ENCODE results near the gene EML6. TPM values are rescaled to one million over a fixed set of nuclear protein-coding genes. Genes with fewer than 3 reads are reported as not detected.
"Not testable (repeated sequence)": the region's sequence is repeated elsewhere in the genome, so short reads cannot be mapped to it uniquely, and the experiment has no call there.

EML6 gene
- total and polyA plus RNA-seq, 7 donors: 0.38 to 9.3 (median 2.5) TPM

GRCh38 chr2:54692556-54692955 lies 30.9 kb upstream of the EML6 start:
- ATAC-seq (no peak), DNase-seq (no peak)
- intact Hi-C loops (cut with DNase I): no loop called here
- H3K9me3 ChIP-seq: no peaks in the 10 kb centered on the region
- no peak overlapping the region for H3K27ac ChIP-seq
- H3K27me3 ChIP-seq (ENCODE audit: insufficient read depth in 3 of 3, low read length in 2 of 3): no peaks in the 10 kb centered on the region
- TF ChIP-seq, protein P1, sequence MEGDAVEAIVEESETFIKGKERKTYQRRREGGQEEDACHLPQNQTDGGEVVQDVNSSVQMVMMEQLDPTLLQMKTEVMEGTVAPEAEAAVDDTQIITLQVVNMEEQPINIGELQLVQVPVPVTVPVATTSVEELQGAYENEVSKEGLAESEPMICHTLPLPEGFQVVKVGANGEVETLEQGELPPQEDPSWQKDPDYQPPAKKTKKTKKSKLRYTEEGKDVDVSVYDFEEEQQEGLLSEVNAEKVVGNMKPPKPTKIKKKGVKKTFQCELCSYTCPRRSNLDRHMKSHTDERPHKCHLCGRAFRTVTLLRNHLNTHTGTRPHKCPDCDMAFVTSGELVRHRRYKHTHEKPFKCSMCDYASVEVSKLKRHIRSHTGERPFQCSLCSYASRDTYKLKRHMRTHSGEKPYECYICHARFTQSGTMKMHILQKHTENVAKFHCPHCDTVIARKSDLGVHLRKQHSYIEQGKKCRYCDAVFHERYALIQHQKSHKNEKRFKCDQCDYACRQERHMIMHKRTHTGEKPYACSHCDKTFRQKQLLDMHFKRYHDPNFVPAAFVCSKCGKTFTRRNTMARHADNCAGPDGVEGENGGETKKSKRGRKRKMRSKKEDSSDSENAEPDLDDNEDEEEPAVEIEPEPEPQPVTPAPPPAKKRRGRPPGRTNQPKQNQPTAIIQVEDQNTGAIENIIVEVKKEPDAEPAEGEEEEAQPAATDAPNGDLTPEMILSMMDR (IDR thresholded peaks at IDR 0.05): no peak
- no peak overlapping the region for H3K4me3 ChIP-seq
- H3K4me1 ChIP-seq: no peaks in the 10 kb centered on the region
- no peaks in the 10 kb centered on the region for H3K36me3 ChIP-seq (ENCODE audit: insufficient read depth in 1 of 2, low read depth in 1 of 2)

DNA sequence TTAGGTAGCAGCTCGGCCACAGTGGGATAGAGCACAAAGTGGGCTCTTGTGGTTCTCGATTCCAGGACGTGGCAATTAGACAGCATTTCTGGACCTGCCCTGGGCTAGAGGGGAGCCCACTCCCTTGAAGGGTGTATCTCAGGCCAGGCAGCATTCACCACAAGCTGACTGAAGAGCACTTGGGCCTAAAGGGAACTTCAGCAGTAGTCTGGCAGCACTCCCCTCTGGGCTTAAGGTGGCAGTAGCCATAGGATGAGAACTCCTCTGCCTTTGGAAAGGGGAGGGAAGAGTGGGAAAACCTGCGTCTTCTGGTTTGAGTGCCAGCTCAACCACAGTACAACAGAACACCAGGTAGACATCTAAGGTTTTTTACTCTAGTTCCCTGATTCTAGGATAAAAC lies 28.1 kb upstream of the EML6 start:
- TF ChIP-seq, protein P1 (IDR thresholded peaks at IDR 0.05): no peak
- no peak for ATAC-seq
- Histone ChIP-seq H3K27ac (no peak overlapping the region), H3K27me3 (ENCODE audit: insufficient read depth in 3 of 3, low read length in 2 of 3) (no peaks in the 10 kb centered on the region), H3K4me3 (no peak overlapping the region), H3K36me3 (ENCODE audit: insufficient read depth in 1 of 2, low read depth in 1 of 2) (no peaks in the 10 kb centered on the region), H3K4me1 (no peaks in the 10 kb centered on the region), H3K9me3 (no peaks in the 10 kb centered on the region)
- intact Hi-C loops (cut with DNase I): no loop called here
- no peak for DNase-seq
- WGBS, 3 donors: 95 to 98% (median 97%) methylated on average over 4 of the region's 4 CpGs

DNA sequence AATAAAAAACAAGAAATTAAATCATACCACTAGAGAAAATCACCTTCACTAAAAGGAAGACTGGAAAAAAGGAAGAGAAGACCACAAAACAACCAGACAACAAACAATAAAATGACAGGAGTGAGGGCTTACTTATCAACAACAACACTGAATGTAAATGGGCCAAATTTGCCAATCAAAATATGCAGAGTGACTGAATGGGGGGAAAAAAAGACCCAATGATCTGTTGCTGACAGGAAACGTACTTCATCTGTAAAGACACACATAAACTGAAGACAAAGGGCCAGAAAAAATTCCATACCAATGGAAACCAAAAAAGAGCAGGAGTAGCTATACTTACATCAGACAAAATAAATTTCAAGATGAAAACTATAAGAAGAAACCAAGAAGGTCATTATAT lies 25.5 kb upstream of the EML6 start:
- 91 to 93% (median 93%) methylated on average over 1 of the region's 1 CpG for WGBS, 3 donors
- TF ChIP-seq, protein P1 (IDR thresholded peaks at IDR 0.05): no peak
- peaks cover 4% of the 10 kb centered on the region for H3K9me3 ChIP-seq

GRCh38 chr2:54698926-54699325 lies 24.5 kb upstream of the EML6 start:
- H3K4me3 ChIP-seq; ATAC-seq; H3K9me3 ChIP-seq; H3K4me1 ChIP-seq; H3K27me3 ChIP-seq (ENCODE audit: insufficient read depth in 3 of 3, low read length in 2 of 3); H3K27ac ChIP-seq; intact Hi-C loops (cut with DNase I); DNase-seq; H3K36me3 ChIP-seq (ENCODE audit: insufficient read depth in 1 of 2, low read depth in 1 of 2): not testable (repeated sequence)
- WGBS, 3 donors: 95 to 98% (median 96%) methylated on average over 30 to 37 of the region's 37 CpGs

More for the DNA sequence above, 25.5 kb upstream of the EML6 start:
- Histone ChIP-seq H3K4me3 (no peak overlapping the region), H3K27me3 (ENCODE audit: insufficient read depth in 3 of 3, low read length in 2 of 3) (no peaks in the 10 kb centered on the region), H3K36me3 (ENCODE audit: insufficient read depth in 1 of 2, low read depth in 1 of 2) (no peaks in the 10 kb centered on the region), H3K4me1 (no peaks in the 10 kb centered on the region), H3K27ac (no peak overlapping the region)
- ATAC-seq (no peak), DNase-seq (no peak)
- intact Hi-C loops (cut with DNase I): no loop called here

GRCh38 chr2:54699665-54700064 lies 23.8 kb upstream of the EML6 start:
- Histone ChIP-seq H3K4me1 (no peaks in the 10 kb centered on the region), H3K9me3 (peaks cover 4% of the 10 kb centered on the region), H3K36me3 (ENCODE audit: insufficient read depth in 1 of 2, low read depth in 1 of 2) (no peaks in the 10 kb centered on the region), H3K27me3 (ENCODE audit: insufficient read depth in 3 of 3, low read length in 2 of 3) (no peaks in the 10 kb centered on the region), H3K4me3 (no peak overlapping the region), H3K27ac (no peak overlapping the region)
- intact Hi-C loops (cut with DNase I): loop anchor here (5.0 to 10.0 kb wide), 5 partner anchors 37 to 595 kb away; no protein-coding TSS in a partner anchor
- ATAC-seq (no peak), DNase-seq (no peak)
- 82 to 94% (median 83%) methylated on average over 2 of the region's 2 CpGs for whole genome bisulfite sequencing, 3 donors
- TF ChIP-seq, protein P1 (IDR thresholded peaks at IDR 0.05): no peak

Measured in psoas muscle (tissue), 8 donors.